ENCODE measurements around the gene SURF2.
A peak's percentile ranks its signal among the peaks of the same experiment; 100 is the strongest.
"Not testable (repeated sequence)": the region's sequence is repeated elsewhere in the genome, so short reads cannot be mapped to it uniquely, and the experiment has no call there.

SURF2 gene

GRCh38 chr9:133356391-133357091 is at the start of gene SURF2, which contains the start of gene SURF1:
SURF2 (plus strand) TSS chr9:133356550; CDS start chr9:133356593, 43 bp downstream.
SURF1 (minus strand) TSS chr9:133356487; CDS start chr9:133356453, 34 bp downstream.
- Mint-ChIP-seq H3K27ac (peak within 1 kb of the TSS; percentile 88), H3K27me3 (ENCODE audit: low read depth) (no peaks in the 10 kb centered on the region), H3K4me1 (ENCODE audit: low read depth) (peaks cover 20% of the 10 kb centered on the region), H3K36me3 (ENCODE audit: low read depth) (peaks cover 25% of the 10 kb centered on the region), H3K4me3 (peak within 1 kb of the TSS; percentile 88), H3K9me3 (no peaks in the 10 kb centered on the region)

- Mint-ChIP-seq H3K4me1 (ENCODE audit: low read depth) (no peaks in the 10 kb centered on the region), H3K27me3 (ENCODE audit: low read depth) (peaks cover 8% of the 10 kb centered on the region), H3K27ac (no peak overlapping the region), H3K9me3 (no peaks in the 10 kb centered on the region), H3K36me3 (ENCODE audit: low read depth) (no peaks in the 10 kb centered on the region), H3K4me3 (no peak overlapping the region)
Measured at GRCh38 chr9:133307301-133307700, 49.0 kb upstream of the SURF2 start.

GRCh38 chr9:133309608-133310007 is 46.7 kb upstream of the SURF2 start:
- no peaks in the 10 kb centered on the region for H3K4me1 Mint-ChIP-seq (ENCODE audit: low read depth)
- no peak overlapping the region for H3K27ac Mint-ChIP-seq

GRCh38 chr9:133315997-133316396 is 40.4 kb upstream of the SURF2 start:
- no peaks in the 10 kb centered on the region for H3K27me3 Mint-ChIP-seq (ENCODE audit: low read depth)
- no peaks in the 10 kb centered on the region for H3K36me3 Mint-ChIP-seq (ENCODE audit: low read depth)
- no peaks in the 10 kb centered on the region for H3K4me1 Mint-ChIP-seq (ENCODE audit: low read depth)
- H3K4me3 Mint-ChIP-seq, result no peak overlapping the region
- H3K9me3 Mint-ChIP-seq, result no peaks in the 10 kb centered on the region
- H3K27ac Mint-ChIP-seq, result no peak overlapping the region

More at GRCh38 chr9:133309608-133310007, 46.7 kb upstream of the SURF2 start:
- Mint-ChIP-seq H3K9me3 (no peaks in the 10 kb centered on the region), H3K4me3 (no peak overlapping the region), H3K36me3 (ENCODE audit: low read depth) (no peaks in the 10 kb centered on the region), H3K27me3 (ENCODE audit: low read depth) (peaks cover 8% of the 10 kb centered on the region)

- not testable (repeated sequence) for H3K27me3 Mint-ChIP-seq (ENCODE audit: low read depth)
Measured at GRCh38 chr9:133317551-133317950, 38.8 kb upstream of the SURF2 start.

GRCh38 chr9:133320421-133320881 is 35.9 kb upstream of the SURF2 start:
- no peaks in the 10 kb centered on the region for H3K36me3 Mint-ChIP-seq (ENCODE audit: low read depth)

More at GRCh38 chr9:133317551-133317950, 38.8 kb upstream of the SURF2 start:
- H3K4me3 Mint-ChIP-seq; H3K36me3 Mint-ChIP-seq (ENCODE audit: low read depth); H3K9me3 Mint-ChIP-seq; H3K27ac Mint-ChIP-seq; H3K4me1 Mint-ChIP-seq (ENCODE audit: low read depth): not testable (repeated sequence)

GRCh38 chr9:133321411-133321935 is 34.9 kb upstream of the SURF2 start:
- H3K9me3 Mint-ChIP-seq, result no peaks in the 10 kb centered on the region
- H3K36me3 Mint-ChIP-seq (ENCODE audit: low read depth), result no peaks in the 10 kb centered on the region
- H3K4me3 Mint-ChIP-seq, result no peak overlapping the region
- no peaks in the 10 kb centered on the region for H3K27me3 Mint-ChIP-seq (ENCODE audit: low read depth)
- H3K27ac Mint-ChIP-seq, result no peak overlapping the region
- H3K4me1 Mint-ChIP-seq (ENCODE audit: low read depth), result no peaks in the 10 kb centered on the region

More at GRCh38 chr9:133320421-133320881, 35.9 kb upstream of the SURF2 start:
- Mint-ChIP-seq H3K4me1 (ENCODE audit: low read depth) (no peaks in the 10 kb centered on the region), H3K4me3 (no peak overlapping the region), H3K27me3 (ENCODE audit: low read depth) (no peaks in the 10 kb centered on the region), H3K9me3 (no peaks in the 10 kb centered on the region), H3K27ac (no peak overlapping the region)

- Mint-ChIP-seq H3K27me3 (ENCODE audit: low read depth) (no peaks in the 10 kb centered on the region), H3K4me1 (ENCODE audit: low read depth) (no peaks in the 10 kb centered on the region), H3K36me3 (ENCODE audit: low read depth) (no peaks in the 10 kb centered on the region), H3K4me3 (no peak overlapping the region), H3K9me3 (no peaks in the 10 kb centered on the region), H3K27ac (no peak overlapping the region)
Measured at GRCh38 chr9:133322701-133323100, 33.6 kb upstream of the SURF2 start.

GRCh38 chr9:133323211-133323610 is 33.1 kb upstream of the SURF2 start:
- Mint-ChIP-seq H3K4me1 (ENCODE audit: low read depth) (no peaks in the 10 kb centered on the region), H3K27ac (no peak overlapping the region), H3K9me3 (no peaks in the 10 kb centered on the region), H3K4me3 (no peak overlapping the region), H3K36me3 (ENCODE audit: low read depth) (no peaks in the 10 kb centered on the region), H3K27me3 (ENCODE audit: low read depth) (no peaks in the 10 kb centered on the region)

GRCh38 chr9:133323991-133324703 is 32.2 kb upstream of the SURF2 start:
- H3K27me3 Mint-ChIP-seq (ENCODE audit: low read depth), result no peaks in the 10 kb centered on the region
- H3K27ac Mint-ChIP-seq, result no peak overlapping the region
- H3K4me3 Mint-ChIP-seq, result no peak overlapping the region
- no peaks in the 10 kb centered on the region for H3K36me3 Mint-ChIP-seq (ENCODE audit: low read depth)
- no peaks in the 10 kb centered on the region for H3K9me3 Mint-ChIP-seq
- H3K4me1 Mint-ChIP-seq (ENCODE audit: low read depth), result no peaks in the 10 kb centered on the region

GRCh38 chr9:133327021-133327420 is 29.3 kb upstream of the SURF2 start:
- not testable (repeated sequence) for H3K27me3 Mint-ChIP-seq (ENCODE audit: low read depth)

GRCh38 chr9:133327834-133328484 is 28.4 kb upstream of the SURF2 start:
- Mint-ChIP-seq H3K36me3 (ENCODE audit: low read depth) (peaks cover 6% of the 10 kb centered on the region), H3K4me3 (no peak overlapping the region), H3K4me1 (ENCODE audit: low read depth) (peaks cover 2% of the 10 kb centered on the region), H3K27me3 (ENCODE audit: low read depth) (no peaks in the 10 kb centered on the region), H3K9me3 (no peaks in the 10 kb centered on the region), H3K27ac (no peak overlapping the region)

More at GRCh38 chr9:133327021-133327420, 29.3 kb upstream of the SURF2 start:
- not testable (repeated sequence) for H3K27ac Mint-ChIP-seq; H3K4me1 Mint-ChIP-seq (ENCODE audit: low read depth); H3K36me3 Mint-ChIP-seq (ENCODE audit: low read depth); H3K4me3 Mint-ChIP-seq; H3K9me3 Mint-ChIP-seq

- H3K4me3 Mint-ChIP-seq; H3K9me3 Mint-ChIP-seq; H3K27ac Mint-ChIP-seq; H3K27me3 Mint-ChIP-seq (ENCODE audit: low read depth); H3K4me1 Mint-ChIP-seq (ENCODE audit: low read depth): not testable (repeated sequence)
- peaks cover 15% of the 10 kb centered on the region for H3K36me3 Mint-ChIP-seq (ENCODE audit: low read depth)
Measured at GRCh38 chr9:133329306-133330156, 26.8 kb upstream of the SURF2 start.

- Mint-ChIP-seq H3K36me3 (ENCODE audit: low read depth) (peaks cover 20% of the 10 kb centered on the region), H3K4me3 (no peak overlapping the region), H3K4me1 (ENCODE audit: low read depth) (peaks cover 13% of the 10 kb centered on the region), H3K9me3 (no peaks in the 10 kb centered on the region), H3K27ac (no peak overlapping the region), H3K27me3 (ENCODE audit: low read depth) (no peaks in the 10 kb centered on the region)
Measured at GRCh38 chr9:133331221-133331620, 25.1 kb upstream of the SURF2 start.
